C4-2B (cell line): ENCODE measurements around the gene DDAH2.

Source experiments
- CTCF ChIP-seq: fragments of 450-650 bp; conservative IDR thresholded peaks from 2 replicates; pipeline ENCODE4 v1.5.1; 2017; ENCODE audit warnings: mild to moderate bottlenecking
- ZFX ChIP-seq: fragments of 450-650 bp; IDR thresholded peaks from 2 replicates; pipeline ENCODE4 v1.6.1; 2017

- TF ChIP-seq CTCF (no peak), ZFX (no peak)
These were observed 4.6 kb upstream of the DDAH2 start for GRCh38 chr6:31733734-31734133.
